Lower leg skin (tissue), 4 donors: ENCODE results near the gene JUNB. TPM values are rescaled to one million over a fixed set of nuclear protein-coding genes. Genes with fewer than 3 reads are reported as not detected.

Experiments
- DNase-seq, 2 donors: peaks; one replicate each; pipeline ENCODE4 v3.0.0-alpha.2; 2019; ENCODE audit warnings: low spot score in 2 of 2
- H3K4me3 ChIP-seq: fragments of 200-600 bp; sonication (generic); 2 replicates; pipeline ENCODE4 v1.5.1; 2017; ENCODE audit warnings: mild to moderate bottlenecking, low read depth; ENCODE audit not compliant: poor library complexity, severe bottlenecking
- POLR2A ChIP-seq, 2 donors: fragments of 450-650 bp; IDR thresholded peaks; one replicate each; pipeline ENCODE4 v1.6.1; 2016 to 2017; ENCODE audit warnings: antibody characterized with exemption in 2 of 2, mild to moderate bottlenecking in 1 of 2, moderate library complexity in 1 of 2
- WGBS, 2 donors: methylation state at CpG; one replicate each; pipeline ENCODE4 v1.1.5; 2018; 5-methylcytosine and 5-hydroxymethylcytosine counted together
- intact Hi-C: fragments of 100-400 bp; cut with DNase I; formaldehyde crosslinking; loops from one replicate; pipeline ENCODE4 v1.15.0; 2023; ENCODE audit warnings: low total_unique reads
- total RNA-seq, 4 donors: library from RNA; depleted of rRNA; stranded (reverse); fragments of >200 nt; gene quantifications; one replicate each; pipeline ENCODE4 v1.1.0, GENCODE V29; 2016
- TF ChIP-seq, protein P1 (sequence below), 3 donors: fragments of 450-650 bp; IDR thresholded peaks; one replicate each; pipeline ENCODE4 v1.5.1; 2016; ENCODE audit warnings: antibody characterized with exemption in 3 of 3, mild to moderate bottlenecking in 3 of 3, moderate library complexity in 2 of 3

The JUNB gene
- total RNA-seq, 4 donors from 2014 or later, result 608 to 1,091 (median 870) TPM

DNA sequence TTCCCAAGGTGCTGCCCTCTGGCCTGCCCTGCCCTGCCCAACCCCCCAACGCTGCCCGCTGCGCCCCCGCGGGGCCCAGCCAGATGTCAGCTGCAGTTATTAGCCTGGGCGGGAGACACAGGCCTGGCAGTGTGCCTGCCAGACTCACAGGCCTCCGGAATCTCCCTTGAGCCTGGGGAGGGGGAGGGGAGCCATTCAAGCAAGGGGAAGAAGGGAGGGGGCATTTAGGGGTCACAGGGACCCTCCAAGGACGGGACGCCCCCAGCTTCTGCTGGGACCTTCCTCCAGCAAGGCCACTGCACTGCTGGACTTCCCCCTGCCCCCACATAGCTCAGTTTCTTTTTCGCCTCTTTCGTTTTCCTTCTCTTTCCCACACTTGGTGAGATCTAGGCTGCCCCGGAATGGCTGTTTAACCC is 2.6 kb upstream of the JUNB start:
- TF ChIP-seq, protein P1, sequence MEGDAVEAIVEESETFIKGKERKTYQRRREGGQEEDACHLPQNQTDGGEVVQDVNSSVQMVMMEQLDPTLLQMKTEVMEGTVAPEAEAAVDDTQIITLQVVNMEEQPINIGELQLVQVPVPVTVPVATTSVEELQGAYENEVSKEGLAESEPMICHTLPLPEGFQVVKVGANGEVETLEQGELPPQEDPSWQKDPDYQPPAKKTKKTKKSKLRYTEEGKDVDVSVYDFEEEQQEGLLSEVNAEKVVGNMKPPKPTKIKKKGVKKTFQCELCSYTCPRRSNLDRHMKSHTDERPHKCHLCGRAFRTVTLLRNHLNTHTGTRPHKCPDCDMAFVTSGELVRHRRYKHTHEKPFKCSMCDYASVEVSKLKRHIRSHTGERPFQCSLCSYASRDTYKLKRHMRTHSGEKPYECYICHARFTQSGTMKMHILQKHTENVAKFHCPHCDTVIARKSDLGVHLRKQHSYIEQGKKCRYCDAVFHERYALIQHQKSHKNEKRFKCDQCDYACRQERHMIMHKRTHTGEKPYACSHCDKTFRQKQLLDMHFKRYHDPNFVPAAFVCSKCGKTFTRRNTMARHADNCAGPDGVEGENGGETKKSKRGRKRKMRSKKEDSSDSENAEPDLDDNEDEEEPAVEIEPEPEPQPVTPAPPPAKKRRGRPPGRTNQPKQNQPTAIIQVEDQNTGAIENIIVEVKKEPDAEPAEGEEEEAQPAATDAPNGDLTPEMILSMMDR (IDR thresholded peaks at IDR 0.05), result no peak
- no peak for TF ChIP-seq POLR2A (IDR thresholded peaks at IDR 0.05)
- intact Hi-C loops, result no loop called here
- no peak overlapping the region for H3K4me3 ChIP-seq
- 3% methylated on average over 7 to 9 of the region's 12 CpGs for WGBS, 2 donors
- peak; percentile 72 to 94 for DNase-seq

DNA sequence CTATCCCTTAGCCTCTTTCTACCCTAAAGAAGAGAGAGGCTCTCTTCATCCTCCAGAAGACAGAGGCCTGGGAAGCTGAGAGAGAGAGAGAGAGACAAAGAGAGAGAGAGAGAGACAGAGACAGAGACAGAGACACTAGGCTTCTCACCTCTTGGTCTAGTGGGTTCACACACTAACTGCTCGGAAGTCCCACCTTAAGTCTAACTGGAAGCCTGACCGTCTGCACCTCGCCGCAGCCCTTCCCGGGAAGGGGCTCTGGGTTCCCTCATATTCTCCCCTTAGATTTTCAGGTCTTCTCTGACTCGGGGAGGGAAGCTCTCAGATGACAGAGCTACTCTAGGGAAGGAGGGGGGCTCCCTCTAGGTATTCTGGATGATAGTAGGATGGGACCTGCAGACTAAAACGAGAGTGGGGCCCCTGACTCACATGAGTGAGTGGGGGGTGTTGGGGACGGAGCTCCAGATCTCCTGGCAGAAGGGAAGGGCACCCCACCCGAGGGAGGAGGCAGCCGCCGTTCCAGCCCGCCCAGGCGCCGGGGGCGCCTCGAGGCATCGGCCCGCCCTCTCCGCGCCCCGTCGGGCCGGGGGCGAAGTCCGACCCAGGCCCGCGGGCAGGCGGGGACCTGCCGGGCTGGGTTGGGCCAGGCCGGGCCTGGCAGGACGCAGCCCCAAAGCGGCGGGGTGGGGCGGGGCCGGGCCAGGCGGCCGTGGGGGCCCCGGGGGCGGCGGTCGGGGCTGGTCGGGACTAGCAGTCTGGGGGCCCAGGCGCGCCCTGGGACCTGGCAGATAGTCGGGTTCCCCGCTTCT is 2.0 kb upstream of the JUNB start:
- WGBS, 2 donors, result 0 to 1% methylated on average over 11 to 26 of the region's 46 CpGs
- TF ChIP-seq, protein P1 (IDR thresholded peaks at IDR 0.05), result no peak
- no peak for TF ChIP-seq POLR2A (IDR thresholded peaks at IDR 0.05)
- DNase-seq, result peak in 1 of 2 donors; percentile 49
- intact Hi-C loops, result no loop called here
- peak overlapping the region; percentile 28 for H3K4me3 ChIP-seq

DNA sequence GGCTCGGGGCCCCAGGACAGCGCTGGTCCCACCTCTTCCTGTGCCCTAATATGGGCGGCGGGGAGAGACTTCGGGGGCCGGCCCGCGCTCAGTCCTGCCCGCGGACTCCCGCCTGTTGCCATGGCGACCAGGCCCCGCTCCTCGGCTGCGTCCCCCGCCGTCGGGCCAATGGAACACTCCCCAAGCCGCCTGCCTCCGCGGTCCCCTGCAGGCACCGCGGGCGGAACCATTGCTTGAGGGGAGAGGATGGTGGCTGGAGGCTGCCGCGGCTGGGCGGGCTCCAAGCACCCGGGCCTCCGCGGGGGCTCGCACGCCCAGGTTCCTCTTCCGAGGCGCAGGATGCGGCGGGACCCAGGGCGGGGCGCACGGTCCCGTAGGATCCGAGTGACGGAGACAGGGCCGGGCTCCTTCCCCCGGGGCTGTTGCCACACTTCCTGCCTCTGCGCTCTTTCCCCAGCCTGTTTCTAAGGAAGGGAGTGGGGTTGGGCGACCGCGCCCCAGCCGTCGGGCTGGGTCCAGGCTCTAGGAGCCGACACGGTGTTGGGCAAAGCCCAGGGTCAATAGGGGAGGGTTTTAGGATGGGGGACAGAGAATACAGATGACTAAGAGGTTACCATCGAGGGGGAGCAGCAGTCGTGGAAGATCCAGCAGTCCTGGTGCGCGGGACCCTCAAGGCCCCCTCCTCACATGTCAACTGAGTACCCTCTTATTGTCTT is 1.2 kb upstream of the JUNB start:
- TF ChIP-seq POLR2A (IDR thresholded peaks at IDR 0.05), result peak in 1 of 2 donors; percentile 70
- TF ChIP-seq, protein P1 (IDR thresholded peaks at IDR 0.05), result peak in 1 of 3 donors; percentile 11
- 0 to 2% methylated on average over 11 to 44 of the region's 56 CpGs for WGBS, 2 donors
- intact Hi-C loops, result no loop called here
- peak overlapping the region; percentile 27 for H3K4me3 ChIP-seq
- DNase-seq, result peak; percentile 94 to 99

DNA sequence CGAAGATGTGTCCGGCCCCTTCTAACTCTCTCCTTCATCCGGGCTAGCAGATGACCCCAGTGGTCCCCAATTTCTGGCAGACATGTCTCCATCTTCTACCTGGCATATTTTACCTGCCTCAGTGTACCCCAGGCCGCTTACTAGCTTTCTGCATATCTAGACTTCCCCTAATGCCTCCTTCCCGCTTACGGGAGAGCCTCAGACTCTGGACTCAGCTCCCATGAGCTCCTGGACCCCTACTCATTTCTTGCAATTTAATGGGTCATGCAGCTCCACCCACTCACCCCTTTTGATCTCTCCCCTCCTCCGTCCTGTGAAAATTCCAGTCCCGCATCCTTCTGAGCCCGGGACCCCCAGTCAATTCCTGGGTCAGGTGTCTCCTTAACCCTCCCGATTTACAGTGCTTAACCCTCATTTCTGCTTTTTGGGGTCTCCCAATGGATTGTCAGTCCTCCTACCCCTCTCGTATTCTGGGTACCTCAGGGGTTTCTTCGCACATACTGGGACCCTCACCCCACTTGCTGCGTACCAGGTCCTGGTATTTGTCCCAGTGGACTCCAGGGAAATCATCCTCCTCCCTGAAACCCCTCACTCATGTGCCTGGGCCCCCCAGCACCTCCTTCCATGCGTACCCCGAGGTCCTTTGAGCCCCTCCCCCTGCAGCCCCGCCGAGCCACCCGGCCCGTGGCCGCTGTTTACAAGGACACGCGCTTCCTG is 500 bp upstream of the JUNB start:
- peak overlapping the region; percentile 27 for H3K4me3 ChIP-seq
- no peak for TF ChIP-seq POLR2A (IDR thresholded peaks at IDR 0.05)
- 1% methylated on average over 15 to 17 of the region's 22 CpGs for WGBS, 2 donors
- DNase-seq, result peak in 1 of 2 donors; percentile 38
- intact Hi-C loops, result no loop called here

DNA sequence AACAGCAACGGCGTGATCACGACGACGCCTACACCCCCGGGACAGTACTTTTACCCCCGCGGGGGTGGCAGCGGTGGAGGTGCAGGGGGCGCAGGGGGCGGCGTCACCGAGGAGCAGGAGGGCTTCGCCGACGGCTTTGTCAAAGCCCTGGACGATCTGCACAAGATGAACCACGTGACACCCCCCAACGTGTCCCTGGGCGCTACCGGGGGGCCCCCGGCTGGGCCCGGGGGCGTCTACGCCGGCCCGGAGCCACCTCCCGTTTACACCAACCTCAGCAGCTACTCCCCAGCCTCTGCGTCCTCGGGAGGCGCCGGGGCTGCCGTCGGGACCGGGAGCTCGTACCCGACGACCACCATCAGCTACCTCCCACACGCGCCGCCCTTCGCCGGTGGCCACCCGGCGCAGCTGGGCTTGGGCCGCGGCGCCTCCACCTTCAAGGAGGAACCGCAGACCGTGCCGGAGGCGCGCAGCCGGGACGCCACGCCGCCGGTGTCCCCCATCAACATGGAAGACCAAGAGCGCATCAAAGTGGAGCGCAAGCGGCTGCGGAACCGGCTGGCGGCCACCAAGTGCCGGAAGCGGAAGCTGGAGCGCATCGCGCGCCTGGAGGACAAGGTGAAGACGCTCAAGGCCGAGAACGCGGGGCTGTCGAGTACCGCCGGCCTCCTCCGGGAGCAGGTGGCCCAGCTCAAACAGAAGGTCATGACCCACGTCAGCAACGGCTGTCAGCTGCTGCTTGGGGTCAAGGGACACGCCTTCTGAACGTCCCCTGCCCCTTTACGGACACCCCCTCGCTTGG is 966 bp downstream of the JUNB start:
- intact Hi-C loops, result no loop called here
- 0% methylated on average over 31 to 47 of the region's 84 CpGs for WGBS, 2 donors
- peak; percentile 61 to 93 for DNase-seq

More for the DNA sequence above, 966 bp downstream of the JUNB start:
- H3K4me3 ChIP-seq, result peak overlapping the region; percentile 85
- no peak for TF ChIP-seq POLR2A (IDR thresholded peaks at IDR 0.05)
- TF ChIP-seq, protein P1 (IDR thresholded peaks at IDR 0.05), result no peak
